ENCODE measurements around the gene TGFB2. TPM values are rescaled to one million over a fixed set of nuclear protein-coding genes. Genes with fewer than 3 reads are reported as not detected.

TGFB2 gene
- polyA plus RNA-seq, 1 donor from 2014 or later, result 0.10 TPM

- H3K36me3 ChIP-seq (ENCODE audit: insufficient read depth, low read length), result no peaks in the 10 kb centered on the region
- H3F3A ChIP-seq (ENCODE audit: insufficient read depth, low read length, poor library complexity, severe bottlenecking), result no peaks in the 10 kb centered on the region
- no peak overlapping the region for H3K4me3 ChIP-seq (ENCODE audit: low read length)
- no peak overlapping the region for H3K27ac ChIP-seq (ENCODE audit: low read length)
- no peak overlapping the region for H2AFZ ChIP-seq (ENCODE audit: low read depth, low read length)
- H3K9me3 ChIP-seq (ENCODE audit: low read length), result no peaks in the 10 kb centered on the region
- H3K9ac ChIP-seq (ENCODE audit: low read length), result no peak overlapping the region
- H3K27me3 ChIP-seq (ENCODE audit: insufficient read depth, low read depth, low read length), result no peaks in the 10 kb centered on the region
- H3K4me2 ChIP-seq (ENCODE audit: low read length), result no peak overlapping the region
- no peaks in the 10 kb centered on the region for H3K9me2 ChIP-seq (ENCODE audit: insufficient read depth, low read length)
- TF ChIP-seq EP300 (conservative IDR thresholded peaks at IDR 0.05; ENCODE audit: poor library complexity, severe bottlenecking) (no peak), POLR2AphosphoS5 (IDR thresholded peaks at IDR 0.05) (no peak), RAD21 (conservative IDR thresholded peaks at IDR 0.05) (no peak), TAF1 (IDR thresholded peaks at IDR 0.05; ENCODE audit: low read depth) (no peak), MXI1 (conservative IDR thresholded peaks at IDR 0.05; ENCODE audit: poor library complexity, severe bottlenecking) (no peak), EZH2 (IDR thresholded peaks at IDR 0.05; ENCODE audit: borderline replicate concordance, insufficient read depth, low read length, poor library complexity, severe bottlenecking) (no peak), SMC3 (conservative IDR thresholded peaks at IDR 0.05; ENCODE audit: poor library complexity) (no peak), CTCF (IDR thresholded peaks at IDR 0.05; ENCODE audit: poor library complexity, severe bottlenecking) (no peak)
- TF ChIP-seq, protein P1, sequence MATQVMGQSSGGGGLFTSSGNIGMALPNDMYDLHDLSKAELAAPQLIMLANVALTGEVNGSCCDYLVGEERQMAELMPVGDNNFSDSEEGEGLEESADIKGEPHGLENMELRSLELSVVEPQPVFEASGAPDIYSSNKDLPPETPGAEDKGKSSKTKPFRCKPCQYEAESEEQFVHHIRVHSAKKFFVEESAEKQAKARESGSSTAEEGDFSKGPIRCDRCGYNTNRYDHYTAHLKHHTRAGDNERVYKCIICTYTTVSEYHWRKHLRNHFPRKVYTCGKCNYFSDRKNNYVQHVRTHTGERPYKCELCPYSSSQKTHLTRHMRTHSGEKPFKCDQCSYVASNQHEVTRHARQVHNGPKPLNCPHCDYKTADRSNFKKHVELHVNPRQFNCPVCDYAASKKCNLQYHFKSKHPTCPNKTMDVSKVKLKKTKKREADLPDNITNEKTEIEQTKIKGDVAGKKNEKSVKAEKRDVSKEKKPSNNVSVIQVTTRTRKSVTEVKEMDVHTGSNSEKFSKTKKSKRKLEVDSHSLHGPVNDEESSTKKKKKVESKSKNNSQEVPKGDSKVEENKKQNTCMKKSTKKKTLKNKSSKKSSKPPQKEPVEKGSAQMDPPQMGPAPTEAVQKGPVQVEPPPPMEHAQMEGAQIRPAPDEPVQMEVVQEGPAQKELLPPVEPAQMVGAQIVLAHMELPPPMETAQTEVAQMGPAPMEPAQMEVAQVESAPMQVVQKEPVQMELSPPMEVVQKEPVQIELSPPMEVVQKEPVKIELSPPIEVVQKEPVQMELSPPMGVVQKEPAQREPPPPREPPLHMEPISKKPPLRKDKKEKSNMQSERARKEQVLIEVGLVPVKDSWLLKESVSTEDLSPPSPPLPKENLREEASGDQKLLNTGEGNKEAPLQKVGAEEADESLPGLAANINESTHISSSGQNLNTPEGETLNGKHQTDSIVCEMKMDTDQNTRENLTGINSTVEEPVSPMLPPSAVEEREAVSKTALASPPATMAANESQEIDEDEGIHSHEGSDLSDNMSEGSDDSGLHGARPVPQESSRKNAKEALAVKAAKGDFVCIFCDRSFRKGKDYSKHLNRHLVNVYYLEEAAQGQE (IDR thresholded peaks at IDR 0.05; ENCODE audit: borderline replicate concordance), result no peak
- H3K79me2 ChIP-seq (replicated peaks; ENCODE audit: insufficient read depth, low read length), result no peaks in the 10 kb centered on the region
- H4K20me1 ChIP-seq (ENCODE audit: insufficient read depth), result no peaks in the 10 kb centered on the region
Observed at GRCh38 chr1:218328769-218329168, 16.4 kb upstream of the TGFB2 start.

GRCh38 chr1:218330043-218330623, 15.0 kb upstream of the TGFB2 start:
- no peak overlapping the region for H3K27ac ChIP-seq (ENCODE audit: low read length)
- no peaks in the 10 kb centered on the region for H3K36me3 ChIP-seq (ENCODE audit: insufficient read depth, low read length)
- H3K9me3 ChIP-seq (ENCODE audit: low read length), result no peaks in the 10 kb centered on the region
- TF ChIP-seq, protein P1 (IDR thresholded peaks at IDR 0.05; ENCODE audit: borderline replicate concordance), result no peak
- TF ChIP-seq POLR2AphosphoS5 (IDR thresholded peaks at IDR 0.05) (no peak), MXI1 (conservative IDR thresholded peaks at IDR 0.05; ENCODE audit: poor library complexity, severe bottlenecking) (no peak), RAD21 (conservative IDR thresholded peaks at IDR 0.05) (peak; percentile 95), CTCF (IDR thresholded peaks at IDR 0.05; ENCODE audit: poor library complexity, severe bottlenecking) (peak; percentile 93), SMC3 (conservative IDR thresholded peaks at IDR 0.05; ENCODE audit: poor library complexity) (peak; percentile 95), EP300 (conservative IDR thresholded peaks at IDR 0.05; ENCODE audit: poor library complexity, severe bottlenecking) (no peak), TAF1 (IDR thresholded peaks at IDR 0.05; ENCODE audit: low read depth) (no peak), EZH2 (IDR thresholded peaks at IDR 0.05; ENCODE audit: borderline replicate concordance, insufficient read depth, low read length, poor library complexity, severe bottlenecking) (no peak)
- H2AFZ ChIP-seq (ENCODE audit: low read depth, low read length), result no peak overlapping the region
- no peaks in the 10 kb centered on the region for H3K9me2 ChIP-seq (ENCODE audit: insufficient read depth, low read length)
- H3K9ac ChIP-seq (ENCODE audit: low read length), result no peak overlapping the region
- no peak overlapping the region for H3K4me2 ChIP-seq (ENCODE audit: low read length)
- no peaks in the 10 kb centered on the region for H3K27me3 ChIP-seq (ENCODE audit: insufficient read depth, low read depth, low read length)
- no peaks in the 10 kb centered on the region for H4K20me1 ChIP-seq (ENCODE audit: insufficient read depth)
- no peak overlapping the region for H3K4me3 ChIP-seq (ENCODE audit: low read length)
- H3K79me2 ChIP-seq (replicated peaks; ENCODE audit: insufficient read depth, low read length), result no peaks in the 10 kb centered on the region
- no peaks in the 10 kb centered on the region for H3F3A ChIP-seq (ENCODE audit: insufficient read depth, low read length, poor library complexity, severe bottlenecking)

Data from neural cell (in vitro differentiated cells).